ENCODE measurements around the gene NANOS1. TPM values are rescaled to one million over a fixed set of nuclear protein-coding genes. Genes with fewer than 3 reads are reported as not detected.
"Not testable (repeated sequence)": the region's sequence is repeated elsewhere in the genome, so short reads cannot be mapped to it uniquely, and the experiment has no call there.

Gene NANOS1
- total RNA-seq, 5 donors from 2014 or later (not counting 1 experiment from before 2014, with no cell fraction given), result 0.08 to 0.60 (median 0.38) TPM

- Mint-ChIP-seq H3K9me3 (no peaks in the 10 kb centered on the region), H3K4me1 (peaks cover 0 to 7% (median 2%) of the 10 kb centered on the region in 3 donors), H3K4me3 (no peak overlapping the region), H3K27me3 (no peaks in the 10 kb centered on the region), H3K27ac (no peak overlapping the region), H3K36me3 (no peaks in the 10 kb centered on the region)
- ATAC-seq (replicated peaks in 1 of 4) (no peak), DNase-seq (no peak)
- Histone ChIP-seq H3K27ac (ENCODE audit: low read length) (no peak overlapping the region), H3K4me1 (ENCODE audit: control insufficient read depth in 1 of 2, extremely low read depth in 1 of 2, insufficient read depth in 2 of 2, low read length in 2 of 2) (peaks cover 0 to 7% of the 10 kb centered on the region in 2 experiments), H3K4me3 (ENCODE audit: control insufficient read depth in 1 of 2, extremely low read depth in 1 of 2, low read length in 1 of 2) (no peak overlapping the region), H3K9me3 (no peaks in the 10 kb centered on the region), H3K27me3 (replicated peaks in 1 of 2; ENCODE audit: control insufficient read depth in 2 of 2, extremely low read depth in 1 of 2, insufficient read depth in 2 of 2, low read length in 1 of 2) (peaks cover 0 to 7% of the 10 kb centered on the region in 2 experiments), H3K36me3 (ENCODE audit: control insufficient read depth in 2 of 2, extremely low read depth in 1 of 2, insufficient read depth in 1 of 2, low read length in 1 of 2) (no peaks in the 10 kb centered on the region)
- ChIA-PET POLR2A (no interaction called here), CTCF (no interaction called here)
- WGBS (ENCODE audit: insufficient coverage), result 73% methylated on average over 5 of the region's 7 CpGs
Measured at GRCh38 chr10:119025336-119025735, 4.2 kb upstream of the NANOS1 start.

GRCh38 chr10:119025776-119026175, 3.7 kb upstream of the NANOS1 start:
- WGBS (ENCODE audit: insufficient coverage), result 72% methylated on average over 7 of the region's 7 CpGs
- H3K36me3 ChIP-seq (ENCODE audit: control insufficient read depth in 2 of 2, extremely low read depth in 1 of 2, insufficient read depth in 1 of 2, low read length in 1 of 2), result no peaks in the 10 kb centered on the region
- H3K4me1 ChIP-seq (ENCODE audit: control insufficient read depth in 1 of 2, extremely low read depth in 1 of 2, insufficient read depth in 2 of 2, low read length in 2 of 2), result peaks cover 0 to 9% of the 10 kb centered on the region in 2 experiments

GRCh38 chr10:119026301-119027110, 3.0 kb upstream of the NANOS1 start:
- H3K27me3 Mint-ChIP-seq, result no peaks in the 10 kb centered on the region
- POLR2A ChIA-PET, result interaction anchor here in 1 of 2 donors (0.7 kb wide), 1 partner anchor 64 kb away, joined by 8 read pairs; no protein-coding TSS in a partner anchor

More at GRCh38 chr10:119025776-119026175, 3.7 kb upstream of the NANOS1 start:
- Mint-ChIP-seq H3K27me3 (no peaks in the 10 kb centered on the region), H3K27ac (no peak overlapping the region), H3K36me3 (no peaks in the 10 kb centered on the region), H3K4me3 (no peak overlapping the region), H3K4me1 (peaks cover 2 to 8% (median 4%) of the 10 kb centered on the region in 3 donors), H3K9me3 (no peaks in the 10 kb centered on the region)
- POLR2A ChIA-PET, result no interaction called here
- CTCF ChIA-PET, result no interaction called here
- DNase-seq (no peak), ATAC-seq (replicated peaks in 1 of 4) (no peak)
- H3K9me3 ChIP-seq, result no peaks in the 10 kb centered on the region
- peaks cover 0 to 7% of the 10 kb centered on the region in 2 experiments for H3K27me3 ChIP-seq (replicated peaks in 1 of 2; ENCODE audit: control insufficient read depth in 2 of 2, extremely low read depth in 1 of 2, insufficient read depth in 2 of 2, low read length in 1 of 2)
- no peak overlapping the region for H3K27ac ChIP-seq (ENCODE audit: low read length)
- H3K4me3 ChIP-seq (ENCODE audit: control insufficient read depth in 1 of 2, extremely low read depth in 1 of 2, low read length in 1 of 2), result no peak overlapping the region

GRCh38 chr10:119028445-119028899, 1.0 kb upstream of the NANOS1 start:
- H3K4me3 Mint-ChIP-seq, result peak overlapping the region; percentile 66 to 81 (median 79)
- H3K9me3 ChIP-seq; DNase-seq; H3K9me3 Mint-ChIP-seq; CTCF ChIA-PET; ATAC-seq (replicated peaks in 1 of 4); H3K4me1 ChIP-seq (ENCODE audit: control insufficient read depth in 1 of 2, extremely low read depth in 1 of 2, insufficient read depth in 2 of 2, low read length in 2 of 2); H3K27me3 Mint-ChIP-seq; H3K27ac Mint-ChIP-seq; POLR2A ChIA-PET; H3K27me3 ChIP-seq (replicated peaks in 1 of 2; ENCODE audit: control insufficient read depth in 2 of 2, extremely low read depth in 1 of 2, insufficient read depth in 2 of 2, low read length in 1 of 2); H3K27ac ChIP-seq (ENCODE audit: low read length); H3K36me3 Mint-ChIP-seq; H3K36me3 ChIP-seq (ENCODE audit: control insufficient read depth in 2 of 2, extremely low read depth in 1 of 2, insufficient read depth in 1 of 2, low read length in 1 of 2): not testable (repeated sequence)
- WGBS (ENCODE audit: insufficient coverage), result 56% methylated on average over 5 of the region's 10 CpGs
- H3K4me3 ChIP-seq (ENCODE audit: control insufficient read depth in 1 of 2, extremely low read depth in 1 of 2, low read length in 1 of 2), result peak overlapping the region in 1 of 2 donors; percentile 64
- peaks cover 12 to 24% (median 13%) of the 10 kb centered on the region in 3 donors for H3K4me1 Mint-ChIP-seq

More at GRCh38 chr10:119026301-119027110, 3.0 kb upstream of the NANOS1 start:
- DNase-seq (no peak), ATAC-seq (replicated peaks in 1 of 4) (no peak)
- Mint-ChIP-seq H3K9me3 (no peaks in the 10 kb centered on the region), H3K27ac (peak overlapping the region in 1 of 2 donors; percentile 28), H3K4me3 (no peak overlapping the region), H3K4me1 (peaks cover 10 to 16% (median 11%) of the 10 kb centered on the region in 3 donors), H3K36me3 (no peaks in the 10 kb centered on the region)
- 91% methylated on average over 7 of the region's 18 CpGs for WGBS (ENCODE audit: insufficient coverage)
- Histone ChIP-seq H3K36me3 (ENCODE audit: control insufficient read depth in 2 of 2, extremely low read depth in 1 of 2, insufficient read depth in 1 of 2, low read length in 1 of 2) (no peaks in the 10 kb centered on the region), H3K27ac (ENCODE audit: low read length) (no peak overlapping the region), H3K4me3 (ENCODE audit: control insufficient read depth in 1 of 2, extremely low read depth in 1 of 2, low read length in 1 of 2) (no peak overlapping the region), H3K4me1 (ENCODE audit: control insufficient read depth in 1 of 2, extremely low read depth in 1 of 2, insufficient read depth in 2 of 2, low read length in 2 of 2) (peaks cover 0 to 10% of the 10 kb centered on the region in 2 experiments), H3K27me3 (replicated peaks in 1 of 2; ENCODE audit: control insufficient read depth in 2 of 2, extremely low read depth in 1 of 2, insufficient read depth in 2 of 2, low read length in 1 of 2) (peaks cover 0 to 7% of the 10 kb centered on the region in 2 experiments), H3K9me3 (no peaks in the 10 kb centered on the region)
- CTCF ChIA-PET, result no interaction called here

- H3K27ac Mint-ChIP-seq, result no peak overlapping the region
- H3K9me3 ChIP-seq, result no peaks in the 10 kb centered on the region
- peaks cover under 1 to 8% of the 10 kb centered on the region in 2 donors for H3K36me3 ChIP-seq (ENCODE audit: control insufficient read depth in 2 of 2, extremely low read depth in 1 of 2, insufficient read depth in 1 of 2, low read length in 1 of 2)
- H3K9me3 Mint-ChIP-seq, result no peaks in the 10 kb centered on the region
- peaks cover 12 to 24% (median 13%) of the 10 kb centered on the region in 3 donors for H3K4me1 Mint-ChIP-seq
- peaks cover 5% of the 10 kb centered on the region for H3K36me3 Mint-ChIP-seq
- ChIA-PET CTCF (no interaction called here), POLR2A (interaction anchor here in 1 of 2 donors (0.7 kb wide), 1 partner anchor 276 kb away, joined by 3 read pairs; no protein-coding TSS in a partner anchor)
- H3K4me1 ChIP-seq (ENCODE audit: control insufficient read depth in 1 of 2, extremely low read depth in 1 of 2, insufficient read depth in 2 of 2, low read length in 2 of 2), result peaks cover 0 to 10% of the 10 kb centered on the region in 2 experiments
- ATAC-seq (replicated peaks in 1 of 4) (peak; percentile 76 to 83 (median 78)), DNase-seq (peak; percentile 52 to 84 (median 67))
- H3K4me3 ChIP-seq (ENCODE audit: control insufficient read depth in 1 of 2, extremely low read depth in 1 of 2, low read length in 1 of 2), result peak overlapping the region; percentile 50 to 64
- no peak overlapping the region for H3K27ac ChIP-seq (ENCODE audit: low read length)
- 4% methylated on average over 68 of the region's 68 CpGs for WGBS (ENCODE audit: insufficient coverage)
- no peaks in the 10 kb centered on the region for H3K27me3 Mint-ChIP-seq
- peaks cover 0 to 7% of the 10 kb centered on the region in 2 experiments for H3K27me3 ChIP-seq (replicated peaks in 1 of 2; ENCODE audit: control insufficient read depth in 2 of 2, extremely low read depth in 1 of 2, insufficient read depth in 2 of 2, low read length in 1 of 2)
- H3K4me3 Mint-ChIP-seq, result peak overlapping the region; percentile 66 to 81 (median 79)
Measured at GRCh38 chr10:119028900-119029612, 458 bp upstream of the NANOS1 start.
